Stimulated activated CD8-positive, alpha-beta memory T cell treated with anti-CD3 and anti-CD28 coated beads, Interleukin-4, amount 100 ng/mL, for 1 hour (primary cell): ENCODE measurements around the gene MGAT4A.

Experiments used
- DNase-seq, 2 donors: peaks; one replicate each; pipeline ENCODE4 v3.0.0-alpha.2; 2020; ENCODE audit warnings: low read depth in 2 of 2, low spot score in 1 of 2

The MGAT4A gene

GRCh38 chr2:98703738-98704137 is 27.2 kb downstream of the MGAT4A start:
- DNase-seq = no peak

DNA sequence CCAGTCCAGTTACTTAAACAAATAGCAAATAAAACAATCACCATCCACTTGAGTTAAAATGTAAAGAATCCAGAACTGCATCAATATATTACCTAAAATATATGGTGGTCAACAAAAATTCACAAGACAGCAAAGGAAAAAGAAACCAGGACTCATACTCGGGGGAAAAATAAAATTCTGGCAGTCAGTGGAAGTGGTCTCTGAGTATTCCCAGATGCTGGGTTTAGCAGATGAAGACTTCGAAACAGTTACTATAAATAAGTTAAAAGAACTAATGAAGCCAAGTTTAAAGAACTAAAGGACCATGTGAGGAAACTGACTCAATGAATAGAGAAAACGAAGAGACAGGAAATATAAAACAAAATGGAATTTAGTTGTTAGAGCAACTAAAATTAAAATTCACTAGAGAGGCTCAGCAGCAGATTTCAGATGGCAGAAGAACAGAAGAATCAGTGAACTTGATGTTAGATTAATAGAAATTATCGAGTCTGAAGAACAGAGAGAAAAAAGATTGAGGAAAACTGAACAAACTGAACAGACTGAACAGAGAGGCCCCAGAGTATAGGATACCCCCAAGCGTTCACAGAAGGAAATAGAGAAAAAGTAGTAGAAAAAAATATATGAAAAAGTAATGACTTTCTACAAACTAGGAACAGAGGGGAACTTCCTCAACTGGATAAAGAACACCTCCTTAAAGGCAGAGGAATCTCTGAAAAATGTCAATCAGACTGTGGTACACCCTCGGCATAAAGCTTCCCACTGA is 27.9 kb downstream of the MGAT4A start:
- no peak for DNase-seq

DNA sequence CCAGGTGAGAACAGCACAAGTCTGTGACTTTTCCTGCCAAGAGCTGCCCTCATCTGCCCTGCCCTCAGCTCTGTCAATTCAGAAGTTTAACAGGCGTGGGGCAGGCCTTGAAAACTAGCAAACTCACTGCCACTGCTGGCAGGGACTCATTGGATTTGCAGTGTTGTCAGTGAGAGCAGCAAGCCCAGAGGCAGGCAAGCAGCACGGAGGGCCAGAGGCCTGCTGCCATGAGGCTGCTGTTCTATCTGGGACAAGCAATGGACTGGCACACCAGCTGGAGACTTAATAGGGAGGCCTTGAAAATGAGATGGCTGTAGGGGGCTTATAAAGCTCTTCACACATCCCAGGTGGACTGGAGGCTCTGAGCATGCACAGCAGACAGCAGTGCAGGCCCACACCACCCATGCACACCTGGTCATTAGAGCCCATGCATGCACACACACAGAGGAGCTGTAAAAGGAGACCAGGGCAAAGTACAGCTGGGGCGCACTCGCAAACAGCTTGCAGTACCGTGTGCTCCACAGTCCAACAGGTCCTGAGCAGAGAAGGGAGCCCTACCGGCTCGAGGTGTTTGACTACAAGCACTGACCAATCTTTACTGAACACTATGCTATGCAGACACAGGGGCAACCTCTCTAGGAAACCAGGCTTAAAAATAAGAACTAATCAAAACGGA is 28.7 kb downstream of the MGAT4A start:
- DNase-seq = no peak

- no peak for DNase-seq
These were observed 29.7 kb downstream of the MGAT4A start for GRCh38 chr2:98701230-98701629.

DNA sequence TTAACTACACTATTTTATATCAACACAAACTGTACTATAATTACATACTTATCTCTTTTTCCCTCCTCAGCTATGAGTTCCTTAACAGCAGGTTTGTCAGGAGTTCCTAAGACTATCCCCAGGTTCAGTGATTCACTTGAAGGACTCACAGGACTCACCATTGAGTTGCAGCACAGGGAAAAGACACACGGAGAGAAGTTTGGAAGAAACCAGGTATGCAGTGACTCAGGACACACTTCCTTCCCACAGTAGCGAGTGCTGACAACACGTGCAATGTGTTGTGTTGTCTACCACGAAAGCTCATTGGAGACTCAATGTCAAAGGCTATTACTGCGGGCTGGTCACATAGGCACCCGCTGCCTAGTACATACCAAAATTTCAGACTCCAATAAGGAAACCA is 32.0 kb downstream of the MGAT4A start:
- no peak for DNase-seq

DNA sequence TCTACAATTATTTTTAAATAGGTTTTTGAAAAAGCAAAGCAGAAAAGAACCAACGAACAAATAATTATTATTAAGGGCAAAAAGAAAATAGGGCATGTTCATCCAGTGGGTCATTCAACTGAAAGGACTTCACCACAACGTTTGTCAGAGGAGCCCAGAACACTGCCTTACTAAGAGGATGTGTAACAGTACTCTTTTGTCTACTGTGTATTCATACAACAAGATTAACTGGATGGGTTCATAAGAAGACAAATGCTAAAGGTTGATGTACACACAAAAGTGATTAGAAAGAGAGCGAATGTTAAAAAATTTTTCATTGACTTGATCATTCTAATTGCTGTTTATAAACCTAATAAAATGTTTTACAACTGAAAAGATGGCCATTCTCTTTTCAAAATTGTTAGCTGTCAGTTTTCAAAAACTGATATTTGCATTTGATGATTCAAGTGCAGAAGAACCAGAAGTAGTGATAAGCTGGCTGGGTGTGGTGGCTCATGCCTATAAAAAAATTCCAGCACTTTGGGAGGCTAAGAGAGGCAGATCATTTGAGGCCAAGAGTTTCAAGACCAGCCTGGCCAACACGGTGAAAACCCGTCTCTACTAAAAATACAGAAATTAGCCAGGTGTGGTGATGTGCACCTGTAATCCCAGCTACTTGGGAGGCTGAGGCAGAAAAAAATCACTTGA is 33.1 kb downstream of the MGAT4A start:
- DNase-seq = no peak

- DNase-seq = no peak
These were observed 34.7 kb downstream of the MGAT4A start for GRCh38 chr2:98696200-98696599.

DNA sequence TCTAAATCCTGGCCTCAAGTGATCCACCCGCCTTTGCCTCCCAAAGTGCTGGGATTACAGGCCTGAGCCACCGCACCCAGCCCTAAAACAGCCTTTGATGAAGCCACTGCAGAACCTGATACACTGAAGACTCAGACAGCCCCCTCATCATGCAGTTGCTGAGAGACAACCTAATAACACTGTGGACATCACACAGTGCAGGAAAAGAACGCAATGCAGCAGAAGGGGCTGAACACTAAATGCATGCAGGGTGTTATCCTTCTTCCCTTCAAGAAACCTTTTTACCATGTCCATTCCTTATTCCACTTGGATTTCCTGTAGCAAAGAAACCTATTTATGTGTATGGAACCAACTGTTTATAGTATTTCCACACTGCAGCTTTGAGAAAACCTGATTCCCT is 35.7 kb downstream of the MGAT4A start:
- no peak for DNase-seq

GRCh38 chr2:98693477-98693876 is 37.5 kb downstream of the MGAT4A start:
- no peak for DNase-seq

DNA sequence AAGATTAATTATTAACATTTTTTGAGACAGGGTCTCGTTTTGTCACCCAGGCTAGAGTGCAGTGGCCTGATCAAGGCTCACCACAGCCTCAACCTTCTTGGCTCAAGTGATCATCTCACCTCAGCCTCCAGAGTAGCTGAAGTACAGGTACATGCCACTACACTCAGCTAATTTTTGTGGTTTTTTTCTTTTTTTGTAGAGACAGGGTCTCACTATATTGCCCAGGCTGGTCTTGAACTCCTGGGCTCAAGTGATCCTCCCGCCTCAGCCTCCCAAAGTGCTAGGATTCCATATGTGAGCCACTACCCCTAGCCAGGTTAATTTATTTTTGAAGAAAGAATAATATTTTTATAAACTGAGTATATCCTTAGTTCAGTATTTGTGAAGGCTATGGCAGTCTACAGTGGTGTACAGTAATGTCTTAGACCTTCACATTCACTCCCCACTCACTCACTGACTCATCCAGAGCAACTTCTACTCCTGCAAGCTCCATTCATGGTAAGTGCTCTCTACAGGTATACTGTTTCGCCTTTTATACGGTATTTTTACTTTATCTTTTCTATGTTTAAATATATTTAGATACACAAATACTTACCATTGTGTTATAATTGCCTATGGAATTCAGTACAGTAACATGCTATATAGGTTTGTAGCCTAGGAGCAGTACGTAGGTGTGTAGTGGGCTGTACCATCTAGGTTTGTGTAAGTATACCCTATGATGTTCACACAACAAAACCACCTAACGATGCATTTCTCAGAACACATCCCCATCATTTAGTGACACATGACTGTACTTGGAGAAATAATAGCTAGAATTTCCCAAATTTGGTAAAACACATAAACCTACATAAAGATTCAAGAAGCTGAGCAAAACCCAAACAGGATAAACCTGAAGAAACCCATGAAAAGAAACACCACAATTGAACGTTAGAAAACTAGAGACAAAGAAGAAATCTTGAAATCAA is 38.6 kb downstream of the MGAT4A start:
- no peak for DNase-seq

- no peak for DNase-seq
These were observed 39.6 kb downstream of the MGAT4A start for GRCh38 chr2:98691303-98691702.

DNA sequence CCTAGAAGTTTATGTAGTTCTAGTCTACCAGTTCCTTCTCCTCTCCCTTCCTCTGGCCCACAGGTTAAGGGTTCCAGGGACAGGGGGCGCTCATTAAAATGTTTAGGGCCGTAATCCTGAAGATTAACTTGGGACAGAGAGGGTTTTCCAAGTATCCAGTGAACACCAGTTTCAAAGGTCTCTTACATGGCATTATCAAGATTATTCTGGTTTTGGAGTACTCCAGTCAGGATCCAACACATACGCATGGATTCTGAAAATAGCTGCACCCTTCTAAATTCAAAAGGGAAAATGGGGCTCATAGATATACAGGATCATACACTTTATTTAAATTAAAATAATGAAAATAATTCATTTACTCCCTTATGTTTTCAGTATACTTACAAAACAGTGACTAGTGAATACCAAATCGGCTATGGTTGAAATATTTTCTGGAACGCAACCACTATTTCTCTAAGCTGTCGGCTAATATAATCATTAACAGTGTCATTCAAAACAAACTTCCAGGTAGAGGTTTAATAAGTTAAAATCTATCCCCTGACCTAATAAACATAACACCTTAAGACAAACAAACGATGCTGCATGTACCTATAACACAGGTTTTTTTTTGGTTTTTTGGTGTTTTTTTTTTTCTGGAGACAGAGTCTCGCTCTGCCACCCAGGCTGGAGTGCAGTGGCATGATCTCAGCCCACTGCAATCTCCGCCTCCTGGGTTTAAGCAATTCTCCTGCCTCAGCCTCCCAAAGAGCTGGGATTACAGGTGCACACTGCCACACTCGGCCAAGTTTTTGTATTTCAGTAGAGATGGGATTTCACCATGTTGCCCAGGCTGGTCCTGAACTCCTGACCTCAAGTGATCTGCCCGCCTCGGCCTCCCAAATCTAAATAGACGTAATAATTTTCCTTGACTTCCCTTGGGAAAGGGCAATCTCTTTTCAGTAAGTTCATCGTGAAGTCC is 44.7 kb downstream of the MGAT4A start:
- DNase-seq = no peak

- DNase-seq = no peak
These were observed 47.2 kb downstream of the MGAT4A start for GRCh38 chr2:98683728-98684127.

DNA sequence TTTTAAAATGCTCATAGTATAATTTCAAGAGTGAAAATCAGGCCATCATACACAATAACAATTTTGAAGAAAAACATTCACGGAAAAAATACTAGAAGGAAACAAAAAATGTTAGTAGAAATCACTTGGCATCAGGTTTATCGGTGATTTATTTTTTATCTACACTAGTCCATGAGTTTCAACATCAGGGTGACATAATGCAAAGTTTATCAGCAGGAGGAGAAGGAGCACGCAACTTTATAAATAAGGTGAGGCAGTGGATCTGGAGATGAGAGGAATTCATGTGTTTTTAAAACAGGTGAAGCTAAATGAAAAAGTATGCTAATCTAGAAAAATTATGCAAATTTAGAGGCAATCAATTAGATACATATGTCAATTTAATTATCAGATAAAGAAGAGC is 54.2 kb downstream of the MGAT4A start:
- DNase-seq = no peak

- no peak for DNase-seq
These were observed 56.5 kb downstream of the MGAT4A start for GRCh38 chr2:98674233-98674964.

- no peak for DNase-seq
These were observed 61.3 kb downstream of the MGAT4A start for GRCh38 chr2:98669675-98670074.

GRCh38 chr2:98665677-98666076 is 65.3 kb downstream of the MGAT4A start:
- no peak for DNase-seq

- DNase-seq = no peak
These were observed 66.6 kb downstream of the MGAT4A start for GRCh38 chr2:98664323-98664722.

DNA sequence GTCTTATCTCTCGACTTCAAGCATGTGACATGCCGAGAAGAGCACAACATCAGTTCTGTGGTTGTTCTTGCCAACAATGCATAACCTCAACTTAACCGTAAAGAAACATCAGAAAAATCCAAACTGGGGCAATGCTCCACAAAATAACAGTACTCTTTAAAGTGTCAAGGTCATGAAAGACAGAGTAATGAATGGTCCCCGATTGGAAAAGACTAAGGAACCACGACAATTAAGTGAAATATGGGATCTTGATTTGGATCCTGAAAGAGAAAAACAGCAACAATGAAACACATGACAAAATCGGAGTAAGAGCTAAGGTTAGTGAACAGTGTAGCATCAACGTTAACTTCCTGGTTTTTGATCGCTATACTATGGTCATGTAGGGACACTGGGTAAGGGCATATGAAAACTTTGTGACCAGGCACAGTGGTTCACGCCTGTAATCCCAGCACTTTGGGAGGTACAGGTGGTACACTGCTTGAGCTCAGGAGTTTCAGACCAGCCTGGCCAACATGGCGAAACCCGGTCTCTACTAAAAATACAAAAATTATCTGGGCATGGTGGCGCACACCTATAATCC is 67.3 kb downstream of the MGAT4A start:
- no peak for DNase-seq
